NCI-H146 (cell line): ENCODE measurements around the gene RMC1.
"Not testable (repeated sequence)": the region's sequence is repeated elsewhere in the genome, so short reads cannot be mapped to it uniquely, and the experiment has no call there.

Experiments
- DNase-seq: peaks from one replicate; lab custom pipeline; 2025; lab: John Stamatoyannopoulos, UW

RMC1 gene

DNA sequence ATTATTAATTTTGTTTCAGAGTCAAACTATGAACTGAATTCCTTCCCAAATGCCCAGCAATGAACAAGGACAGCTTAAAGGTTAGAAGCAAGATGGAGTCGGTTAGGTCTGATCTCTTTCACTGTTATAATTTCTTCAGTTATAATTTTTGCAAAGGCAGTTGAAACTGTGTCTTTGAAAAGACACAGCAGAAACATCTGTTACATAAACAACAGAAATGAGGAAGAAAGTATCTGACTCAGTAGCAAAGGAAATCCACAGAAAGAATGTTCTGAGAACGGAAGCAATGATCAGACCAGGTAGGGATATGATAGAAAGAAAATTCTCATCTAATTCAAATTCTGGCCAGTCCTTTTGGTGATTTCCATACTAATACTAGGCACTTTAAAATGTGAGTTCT is 5.2 kb upstream of the RMC1 start:
- DNase-seq, result no peak

GRCh38 chr18:23498877-23499276 is 4.4 kb upstream of the RMC1 start:
- DNase-seq, result peak; percentile 81

DNA sequence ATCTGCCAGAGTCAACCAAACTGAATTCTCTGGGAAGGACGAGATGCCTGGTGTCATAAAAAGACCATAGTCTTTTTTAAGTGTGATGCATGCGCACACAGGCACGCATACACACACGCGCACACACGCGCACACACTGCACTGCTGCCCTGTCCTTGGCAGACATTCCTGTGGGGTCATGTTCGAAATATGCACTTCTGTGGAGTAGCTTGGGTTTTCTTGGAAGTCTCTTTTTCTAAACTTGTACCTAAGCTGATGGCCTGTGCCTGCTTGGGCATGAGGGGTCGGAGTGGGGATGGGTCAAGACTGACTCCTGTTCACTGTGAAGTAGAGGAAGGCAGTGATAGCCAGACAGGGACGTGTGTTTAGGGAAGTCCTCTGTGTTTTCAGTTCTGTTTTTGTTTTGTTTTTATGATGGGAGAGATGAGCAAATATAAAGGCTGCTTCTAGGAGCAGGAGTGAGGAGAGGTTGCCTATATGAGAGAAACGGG is 4.0 kb upstream of the RMC1 start:
- no peak for DNase-seq

GRCh38 chr18:23501626-23502025 is 1.7 kb upstream of the RMC1 start:
- DNase-seq, result no peak

GRCh38 chr18:23502516-23503037 is 734 bp upstream of the RMC1 start:
- DNase-seq, result peak; percentile 58

DNA sequence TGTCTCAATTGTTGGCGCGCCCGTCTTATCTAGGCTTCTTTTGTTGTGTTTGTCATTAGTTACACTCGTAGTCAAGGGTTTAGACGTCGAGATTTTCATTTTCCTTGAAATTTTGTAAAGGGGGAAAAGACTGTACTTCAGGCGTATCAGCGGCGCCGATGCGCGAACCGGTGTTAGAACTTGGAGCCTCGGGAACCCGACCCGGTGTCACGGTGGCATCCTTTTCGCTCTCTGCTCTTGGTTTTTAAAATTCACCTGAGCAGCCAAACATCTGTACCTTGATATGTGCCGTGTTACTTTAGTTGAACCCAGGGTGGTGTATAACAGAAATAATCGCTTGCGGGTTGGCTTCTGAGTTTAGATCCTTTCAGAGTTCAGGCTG is 643 bp downstream of the RMC1 start:
- DNase-seq, result peak; percentile 52

- DNase-seq, result no peak
Observed at GRCh38 chr18:23504720-23505119, 1.4 kb downstream of the RMC1 start.

GRCh38 chr18:23506393-23506792 is 3.1 kb downstream of the RMC1 start:
- no peak for DNase-seq

DNA sequence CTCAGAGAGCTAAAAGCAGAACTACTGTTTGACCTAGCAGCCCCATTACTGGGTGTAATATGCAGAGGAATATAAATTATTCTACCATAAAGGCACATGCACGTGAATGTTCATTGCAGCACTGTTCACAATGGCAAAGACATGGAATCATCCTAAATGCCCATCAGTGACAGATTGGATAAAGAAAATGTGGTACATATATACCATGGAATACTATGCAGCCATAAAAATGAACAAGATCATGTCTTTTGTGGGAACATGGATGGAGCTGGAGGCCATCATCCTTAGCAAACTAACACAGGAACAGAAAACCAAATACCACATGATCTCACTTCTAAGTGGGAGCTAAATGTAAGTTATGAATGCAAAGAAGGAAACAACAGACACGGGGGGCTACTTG is 7.6 kb downstream of the RMC1 start:
- not testable (repeated sequence) for DNase-seq

DNA sequence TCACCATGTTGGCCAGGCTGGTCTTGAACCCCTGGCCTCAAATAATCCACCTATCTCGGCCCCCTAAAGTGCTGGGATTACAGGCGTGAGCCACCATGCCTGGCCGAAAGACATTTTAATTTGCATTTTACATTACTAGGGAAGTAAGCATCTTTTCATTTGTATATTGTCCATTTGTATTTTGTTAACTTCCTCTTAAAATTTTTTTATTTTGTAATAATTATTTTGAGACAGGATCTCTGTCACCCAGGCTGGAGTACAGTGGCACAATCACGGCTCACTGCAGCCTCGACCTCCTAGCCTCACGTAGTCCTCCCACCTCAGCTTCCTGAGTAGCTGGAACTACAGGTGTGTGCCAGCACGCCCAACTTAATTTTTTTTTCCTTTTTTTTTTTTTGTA is 8.9 kb downstream of the RMC1 start:
- not testable (repeated sequence) for DNase-seq

DNA sequence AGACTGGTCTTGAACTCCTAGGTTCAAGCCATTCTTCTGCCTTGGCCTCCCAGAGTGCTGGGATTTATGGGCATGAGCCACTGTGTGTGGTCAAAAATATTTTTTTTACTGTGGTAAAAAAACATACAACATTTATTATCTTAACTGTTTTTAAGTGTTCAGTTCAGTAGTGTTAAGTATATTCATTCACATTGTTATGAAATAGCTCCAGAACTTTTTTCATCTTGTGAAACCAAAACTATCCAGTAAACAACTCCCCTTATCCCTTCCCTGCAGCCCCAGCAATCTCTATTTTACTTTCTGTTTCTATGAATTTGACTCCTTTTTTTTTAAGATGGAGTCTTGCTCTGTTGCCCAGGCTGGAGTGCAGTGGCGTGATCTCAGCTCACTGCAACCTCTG is 9.3 kb downstream of the RMC1 start:
- no peak for DNase-seq

GRCh38 chr18:23515911-23516546 is 12.7 kb downstream of the RMC1 start:
- DNase-seq, result peak; percentile 85

DNA sequence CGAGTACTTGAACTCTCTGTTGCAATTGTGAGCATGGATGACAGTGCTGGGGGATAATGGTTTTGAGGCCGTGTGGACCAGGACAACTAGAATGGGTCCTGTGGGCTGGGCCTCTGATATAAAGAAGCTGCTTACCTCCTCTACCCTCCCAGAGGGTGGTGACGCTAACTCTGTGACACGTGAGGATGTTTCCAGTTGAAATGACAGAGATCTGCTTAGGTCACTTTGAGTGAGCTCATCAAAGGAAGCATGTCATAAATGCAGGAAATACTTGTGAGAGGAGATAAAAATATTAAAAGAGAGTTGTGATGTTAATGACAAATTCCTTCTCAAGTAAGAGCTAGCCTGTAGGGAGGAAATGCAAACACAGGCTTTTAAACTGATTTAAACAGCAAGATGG is 16.4 kb downstream of the RMC1 start:
- DNase-seq, result no peak

DNA sequence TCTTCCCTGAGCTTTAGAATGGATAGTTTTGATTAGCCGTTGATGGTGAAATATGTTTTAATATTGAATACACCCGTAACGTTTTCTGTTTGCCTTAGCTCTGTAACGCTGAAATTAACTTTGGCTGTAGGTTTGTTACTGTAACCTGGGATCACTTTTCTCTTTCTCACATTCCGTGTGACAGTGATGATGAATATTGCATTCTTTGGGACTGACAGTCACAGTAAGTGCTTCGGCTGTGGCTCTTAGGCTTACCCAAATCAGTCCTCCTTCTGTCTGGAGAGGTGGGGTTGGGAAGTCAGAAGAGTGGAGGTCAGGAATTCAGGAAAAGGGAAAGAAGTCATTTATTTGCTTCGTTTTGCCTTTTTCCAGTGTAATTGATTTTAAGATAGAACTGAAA is 18.0 kb downstream of the RMC1 start:
- no peak for DNase-seq

DNA sequence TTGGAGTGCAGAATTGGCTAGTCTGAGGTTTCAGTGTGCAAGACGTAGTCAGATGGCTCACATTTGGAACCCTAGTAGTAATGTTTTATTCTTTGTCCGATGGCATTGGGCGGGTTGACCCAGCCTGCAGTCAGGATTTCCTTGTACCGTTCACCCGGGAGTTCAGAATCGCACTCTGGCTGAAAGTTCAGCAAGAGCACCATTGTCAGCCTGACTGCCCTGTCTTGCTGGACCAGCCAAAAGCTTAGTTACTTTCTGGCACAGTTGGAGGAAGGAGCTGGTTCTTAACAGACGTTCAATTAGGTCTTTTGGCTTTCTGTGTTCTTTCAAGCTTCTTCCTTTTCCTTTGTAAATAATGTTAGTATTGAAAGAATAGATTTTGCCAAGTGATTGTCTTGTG is 18.6 kb downstream of the RMC1 start:
- DNase-seq, result no peak

DNA sequence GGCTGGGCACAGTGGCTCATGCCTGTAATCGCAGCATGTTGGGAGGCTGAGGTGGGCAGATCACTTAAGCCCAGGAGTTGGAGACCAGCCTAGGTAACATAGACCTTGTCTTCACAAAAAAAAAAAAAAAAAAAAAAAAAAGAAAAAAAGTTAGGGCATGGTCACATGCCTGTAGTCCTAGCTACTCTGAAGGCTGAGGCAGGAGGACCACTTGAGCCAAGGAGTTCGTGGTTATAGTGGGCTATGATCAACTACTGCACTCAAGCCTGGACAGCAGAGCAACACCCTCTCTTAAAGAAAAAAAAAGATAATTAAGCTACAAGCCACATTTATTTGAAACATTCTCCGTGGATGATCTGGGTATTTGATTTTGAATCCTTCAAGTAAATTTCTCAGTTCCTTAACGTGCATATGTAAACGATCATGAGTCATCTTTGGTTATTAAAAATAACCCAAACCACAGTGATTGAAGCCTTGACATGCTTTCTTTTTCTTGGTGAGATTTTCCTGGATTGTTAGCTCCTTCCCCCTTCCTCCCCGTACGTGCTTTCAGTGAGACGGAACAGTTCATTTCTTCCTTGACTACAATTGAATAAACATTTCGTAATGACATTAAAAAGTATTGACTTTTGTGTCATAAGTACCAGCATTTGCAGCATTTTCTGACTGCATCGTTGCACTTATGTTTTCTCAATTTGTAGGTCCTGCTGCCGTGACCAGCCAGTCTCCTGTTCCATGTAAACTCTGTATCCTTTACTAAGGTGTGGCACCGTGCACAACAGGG is 20.3 kb downstream of the RMC1 start:
- no peak for DNase-seq

DNA sequence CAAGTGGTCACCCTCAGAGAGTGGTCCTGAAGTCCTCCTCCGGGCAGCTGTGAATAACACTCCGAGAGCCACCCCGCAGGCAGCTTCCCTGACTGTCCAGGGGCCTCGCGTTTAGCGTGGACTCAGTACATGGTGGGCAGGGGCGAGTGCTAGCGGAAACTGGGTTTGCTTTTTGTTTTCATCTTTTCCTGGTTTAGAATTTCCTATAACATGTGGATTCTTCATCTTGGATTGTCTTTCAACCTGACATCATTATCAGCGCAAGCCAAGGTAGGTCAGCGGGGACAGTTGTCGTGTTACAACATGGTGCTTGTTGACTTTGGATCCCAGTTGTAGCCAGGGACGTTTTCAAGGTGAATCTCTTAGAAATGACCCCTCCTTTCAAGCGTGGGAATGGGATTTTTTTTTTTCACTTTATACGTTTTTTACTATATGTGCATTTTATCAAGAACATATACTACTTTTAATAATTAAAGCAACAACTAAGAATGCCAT is 20.9 kb downstream of the RMC1 start:
- no peak for DNase-seq

GRCh38 chr18:23526501-23527063 is 23.3 kb downstream of the RMC1 start:
- DNase-seq, result no peak

- DNase-seq, result no peak
Observed at GRCh38 chr18:23528580-23529472, 25.5 kb downstream of the RMC1 start.

GRCh38 chr18:23529604-23530003 is 26.3 kb downstream of the RMC1 start:
- no peak for DNase-seq

DNA sequence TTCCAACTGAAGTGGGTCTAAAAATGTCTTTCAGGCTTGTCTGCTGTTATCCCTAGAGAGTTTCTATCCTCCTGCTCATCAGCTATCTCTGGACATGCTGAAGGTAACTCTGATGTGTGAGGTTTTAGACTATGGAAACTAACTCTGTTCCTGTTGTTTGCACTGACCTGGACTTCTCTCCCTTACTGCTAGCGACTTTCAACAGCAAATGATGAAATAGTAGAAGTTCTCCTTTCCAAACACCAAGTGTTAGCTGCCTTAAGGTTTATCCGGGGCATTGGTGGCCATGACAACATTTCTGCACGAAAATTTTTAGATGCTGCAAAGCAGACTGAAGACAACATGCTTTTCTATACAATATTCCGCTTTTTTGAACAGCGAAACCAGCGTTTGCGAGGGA is 26.9 kb downstream of the RMC1 start:
- no peak for DNase-seq

- DNase-seq, result no peak
Observed at GRCh38 chr18:23531912-23532311, 28.6 kb downstream of the RMC1 start.
